GM18517 (cell line): ENCODE results near the gene KCTD21.
A peak's percentile ranks its signal among the peaks of the same experiment; 100 is the strongest.
"Not testable (repeated sequence)": the region's sequence is repeated elsewhere in the genome, so short reads cannot be mapped to it uniquely, and the experiment has no call there.

Source experiments
- ATAC-seq: cut with Tn5 transposase; IDR thresholded peaks from one replicate; pipeline ENCODE4 v1.9.1; 2021; ENCODE audit warnings: mild to moderate bottlenecking, moderate library complexity; ENCODE audit not compliant: unreplicated experiment

Gene KCTD21, protein sequence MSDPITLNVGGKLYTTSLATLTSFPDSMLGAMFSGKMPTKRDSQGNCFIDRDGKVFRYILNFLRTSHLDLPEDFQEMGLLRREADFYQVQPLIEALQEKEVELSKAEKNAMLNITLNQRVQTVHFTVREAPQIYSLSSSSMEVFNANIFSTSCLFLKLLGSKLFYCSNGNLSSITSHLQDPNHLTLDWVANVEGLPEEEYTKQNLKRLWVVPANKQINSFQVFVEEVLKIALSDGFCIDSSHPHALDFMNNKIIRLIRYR

DNA sequence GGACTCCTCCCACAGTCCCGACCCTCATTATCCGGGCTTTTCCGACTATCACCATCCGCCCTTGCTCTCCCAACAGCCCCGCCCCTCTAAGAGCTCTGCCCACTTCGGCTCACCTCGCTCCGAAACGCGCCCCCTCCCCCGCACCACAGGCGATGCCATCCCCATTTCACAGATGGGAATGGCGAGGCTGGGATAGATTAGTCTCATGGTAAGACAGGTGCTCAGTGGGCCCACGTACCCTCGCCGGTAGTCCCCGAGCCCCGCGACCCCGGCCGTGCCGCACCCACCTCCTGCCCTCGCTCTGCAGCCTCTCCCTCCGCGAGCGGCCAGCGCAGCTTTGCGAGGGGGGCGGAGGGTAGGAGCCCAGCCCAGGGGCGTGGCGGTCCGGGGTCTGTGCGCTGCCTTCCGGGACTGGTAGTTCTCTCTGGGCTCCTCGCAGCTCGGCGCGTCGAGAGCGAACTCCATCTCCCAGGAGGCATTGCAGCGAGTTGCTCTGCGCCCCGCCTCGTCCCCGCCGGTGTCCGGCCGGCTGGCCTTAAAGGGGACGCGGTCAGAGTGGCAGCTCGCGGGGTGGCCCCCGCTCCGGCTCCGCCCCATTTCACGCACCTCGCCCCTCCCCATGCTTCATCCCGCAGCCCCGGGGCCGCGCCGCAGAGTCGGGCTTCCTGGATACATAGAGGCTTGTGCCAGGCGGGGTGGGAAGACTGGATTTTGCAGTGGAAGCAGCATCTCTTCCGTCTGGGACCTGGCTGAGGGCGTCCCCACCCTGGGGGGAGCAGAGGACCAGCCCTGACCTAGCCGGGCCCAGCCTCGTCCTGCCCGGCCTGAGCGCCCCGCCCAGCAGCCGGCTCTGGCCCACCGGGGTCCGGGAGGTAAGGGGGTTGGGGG, at the start of gene KCTD21, which contains the start of gene USP35:
KCTD21 (minus strand) TSS at position 341 of the 888 bp plus-strand sequence. CDS start 14,072 bp downstream, outside the sequence.
USP35 (plus strand) TSS at position 634 of the 888 bp plus-strand sequence. CDS start 7,327 bp downstream, outside the sequence.
- peak; percentile 95 for ATAC-seq

DNA sequence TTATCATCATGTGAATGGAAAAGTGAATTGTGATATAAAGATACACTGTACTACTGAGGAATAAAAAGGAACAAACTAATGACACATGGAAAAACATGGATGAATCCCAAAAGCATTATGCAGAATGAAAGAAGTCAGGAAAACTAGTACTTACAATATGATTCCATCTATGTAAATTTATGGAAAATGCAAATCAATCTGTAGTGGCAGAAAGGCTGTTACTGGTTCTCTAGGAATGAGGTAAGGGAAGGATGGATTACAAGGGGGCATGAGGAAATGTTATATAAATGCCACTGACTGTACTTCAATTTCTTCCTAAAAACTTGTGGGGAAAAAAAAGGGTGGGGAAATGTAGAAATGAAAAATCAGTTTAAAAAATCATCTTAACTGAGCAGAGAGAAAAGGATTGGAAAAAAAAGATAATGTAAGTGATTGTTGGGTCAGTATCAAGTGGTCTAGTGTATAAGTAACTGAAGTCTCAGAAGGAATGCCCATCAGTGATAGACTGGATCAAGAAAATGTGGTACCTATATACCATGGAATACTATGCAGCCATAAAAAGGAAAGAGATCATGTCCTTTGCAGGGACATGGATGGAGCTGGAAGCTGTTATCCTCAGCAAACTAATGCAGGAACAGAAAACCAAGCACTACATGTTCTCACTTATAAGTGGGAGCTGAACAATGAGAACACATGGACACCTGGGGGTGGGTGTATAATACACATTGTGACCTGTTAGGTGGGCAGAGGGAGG, 49.0 kb upstream of the KCTD21 start:
- no peak for ATAC-seq

DNA sequence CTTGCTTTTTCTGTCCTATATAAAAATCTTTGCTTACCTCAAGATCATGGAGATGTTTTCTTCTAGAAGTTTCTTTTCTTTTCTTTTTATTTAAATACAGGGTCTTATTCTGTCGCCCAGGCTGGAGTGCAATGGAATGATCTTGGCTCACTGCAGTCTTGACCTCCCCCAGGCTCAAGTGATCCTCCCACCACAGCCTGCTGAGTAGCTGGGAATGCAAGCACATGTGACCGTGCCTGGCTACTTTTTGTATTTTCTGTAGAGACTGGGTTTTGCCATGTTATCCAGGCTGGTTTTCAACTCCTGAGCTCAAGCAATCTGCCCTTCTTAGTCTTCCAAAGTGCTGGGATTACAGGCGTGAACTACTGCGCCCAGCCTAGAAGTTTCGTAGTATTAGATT, 45.6 kb upstream of the KCTD21 start:
- no peak for ATAC-seq

DNA sequence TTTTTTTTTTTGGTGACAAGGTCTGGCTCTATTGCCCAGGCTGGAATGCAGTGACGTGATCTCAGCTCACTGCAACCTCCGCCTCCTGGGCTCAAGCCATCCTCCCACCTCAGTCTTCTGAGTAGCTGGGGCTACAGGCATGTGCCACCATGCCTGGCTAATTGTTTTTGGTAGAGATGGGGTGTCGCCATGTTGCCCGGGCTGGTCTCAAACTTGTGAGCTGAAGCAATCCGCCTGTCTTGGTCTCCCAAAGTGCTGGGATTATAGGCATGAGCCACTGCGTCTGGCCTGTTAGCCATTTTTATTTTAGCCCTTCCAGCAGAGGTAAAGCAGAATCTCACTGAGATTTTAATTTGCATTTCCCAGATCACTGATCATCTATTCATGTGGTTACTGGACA, 44.6 kb upstream of the KCTD21 start:
- not testable (repeated sequence) for ATAC-seq

DNA sequence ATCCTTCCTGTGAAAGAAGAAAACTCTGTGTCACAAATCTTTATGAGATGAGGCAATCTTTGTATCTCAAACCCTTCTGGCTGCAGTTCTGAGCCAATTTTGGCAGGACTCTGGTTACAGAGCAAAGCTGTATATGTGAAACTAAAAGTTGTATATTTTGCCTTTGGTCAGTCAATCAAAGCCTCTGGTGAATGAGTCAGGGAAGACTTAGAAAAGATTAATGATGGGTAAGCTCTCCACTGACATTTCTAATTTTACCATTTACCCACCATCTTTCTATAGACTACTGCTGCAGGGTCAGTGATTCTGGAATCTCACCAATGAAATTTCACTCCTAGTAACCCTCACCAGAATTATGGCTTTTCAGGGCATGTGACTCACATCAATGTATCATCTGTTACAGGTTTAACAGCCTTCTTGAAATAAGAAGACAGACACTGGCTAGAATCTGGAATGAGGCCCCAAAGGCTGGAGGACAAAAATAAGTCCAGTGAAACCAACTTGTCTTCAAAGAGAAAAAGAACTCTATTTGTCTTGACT, 43.6 kb upstream of the KCTD21 start:
- no peak for ATAC-seq

DNA sequence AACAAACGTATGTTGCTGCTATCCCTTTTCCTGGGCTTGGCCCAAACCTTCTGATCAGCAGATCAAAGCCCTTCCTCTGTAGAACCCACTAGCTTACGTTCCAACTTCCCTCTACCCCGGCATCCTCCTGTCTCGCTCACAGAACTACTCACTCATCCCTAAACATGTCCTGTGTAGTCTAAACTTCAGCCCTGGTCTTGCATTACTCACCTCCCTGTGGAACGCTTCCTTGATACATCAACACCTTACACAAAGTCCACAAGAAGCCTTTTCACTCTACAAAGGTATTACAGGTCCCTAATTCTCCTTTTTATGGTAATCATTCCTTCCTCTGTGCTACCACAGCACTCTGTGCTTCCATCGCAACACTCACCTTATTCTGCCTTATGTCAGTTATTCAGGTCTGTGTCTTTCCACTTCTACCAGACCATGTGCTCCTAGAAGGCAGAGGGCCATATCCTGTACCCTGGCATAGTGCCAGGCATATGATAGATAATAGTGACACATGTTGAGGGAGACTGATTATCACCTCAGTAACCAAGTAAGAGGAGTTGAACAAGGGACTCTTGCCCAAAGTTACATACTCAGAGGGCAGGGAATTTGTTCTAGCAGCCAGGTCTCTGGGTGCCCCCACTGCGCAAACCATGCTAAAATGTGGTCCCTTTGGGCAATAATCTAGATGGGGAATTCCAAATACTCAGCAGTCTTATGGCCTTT, 41.9 kb upstream of the KCTD21 start:
- no peak for ATAC-seq

DNA sequence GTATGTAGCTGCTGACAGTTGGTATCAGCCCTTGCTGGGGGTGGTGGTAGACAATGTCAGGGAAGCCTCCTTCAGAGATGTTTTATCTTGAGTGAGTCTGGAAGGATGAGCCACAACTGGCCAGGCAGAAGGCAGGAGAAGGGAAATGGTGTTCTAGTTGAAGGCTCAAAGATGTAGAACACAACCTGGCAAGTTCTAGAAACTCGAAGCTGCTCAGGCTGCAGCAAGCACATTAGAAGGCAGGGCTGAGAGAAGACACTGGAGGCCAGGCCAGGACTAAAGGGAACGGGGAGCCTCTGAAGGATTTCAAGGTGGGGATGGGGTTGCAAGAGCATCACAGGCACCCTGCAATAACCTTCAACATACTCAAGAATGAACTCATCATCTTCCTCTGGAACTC, 40.7 kb upstream of the KCTD21 start:
- no peak for ATAC-seq

DNA sequence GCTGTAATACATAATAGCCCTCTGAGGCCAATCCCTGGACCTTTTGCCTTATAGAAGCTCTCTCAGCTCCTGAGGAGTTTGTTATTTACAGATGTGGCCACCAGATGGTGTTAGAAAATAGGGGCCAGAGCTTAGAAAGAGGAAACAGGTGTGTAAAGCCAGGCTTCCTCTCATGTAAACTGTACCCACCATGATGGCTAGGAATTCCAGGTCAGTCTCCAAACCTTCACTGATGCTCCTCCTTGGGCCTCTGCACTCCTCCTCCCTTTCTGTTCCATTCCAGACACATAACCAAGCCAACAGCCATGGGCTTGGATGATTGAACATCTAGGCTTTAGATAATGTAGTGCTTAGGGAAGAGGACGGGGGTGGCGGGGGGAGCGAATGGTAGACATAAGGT, 40.0 kb upstream of the KCTD21 start:
- peak; percentile 48 for ATAC-seq

DNA sequence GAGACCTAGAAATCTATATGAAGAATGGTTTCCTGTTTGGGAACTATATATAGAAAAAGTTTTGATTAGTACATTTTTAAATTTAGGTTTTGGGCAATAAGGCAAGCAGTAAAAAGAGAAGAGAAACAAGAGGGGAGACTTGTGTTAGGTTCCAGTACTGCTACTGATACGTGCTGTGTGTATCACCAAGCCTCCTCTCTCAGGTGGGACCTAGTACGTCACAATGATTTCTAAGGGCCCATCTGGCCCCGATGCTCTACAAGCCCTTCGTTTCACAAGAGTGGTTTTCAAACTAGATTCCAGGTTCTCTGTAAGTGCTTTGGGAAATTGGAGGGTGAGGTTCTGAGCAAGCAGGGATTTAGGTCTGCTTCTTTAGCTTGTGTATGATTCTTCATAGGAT, 39.5 kb upstream of the KCTD21 start:
- no peak for ATAC-seq

DNA sequence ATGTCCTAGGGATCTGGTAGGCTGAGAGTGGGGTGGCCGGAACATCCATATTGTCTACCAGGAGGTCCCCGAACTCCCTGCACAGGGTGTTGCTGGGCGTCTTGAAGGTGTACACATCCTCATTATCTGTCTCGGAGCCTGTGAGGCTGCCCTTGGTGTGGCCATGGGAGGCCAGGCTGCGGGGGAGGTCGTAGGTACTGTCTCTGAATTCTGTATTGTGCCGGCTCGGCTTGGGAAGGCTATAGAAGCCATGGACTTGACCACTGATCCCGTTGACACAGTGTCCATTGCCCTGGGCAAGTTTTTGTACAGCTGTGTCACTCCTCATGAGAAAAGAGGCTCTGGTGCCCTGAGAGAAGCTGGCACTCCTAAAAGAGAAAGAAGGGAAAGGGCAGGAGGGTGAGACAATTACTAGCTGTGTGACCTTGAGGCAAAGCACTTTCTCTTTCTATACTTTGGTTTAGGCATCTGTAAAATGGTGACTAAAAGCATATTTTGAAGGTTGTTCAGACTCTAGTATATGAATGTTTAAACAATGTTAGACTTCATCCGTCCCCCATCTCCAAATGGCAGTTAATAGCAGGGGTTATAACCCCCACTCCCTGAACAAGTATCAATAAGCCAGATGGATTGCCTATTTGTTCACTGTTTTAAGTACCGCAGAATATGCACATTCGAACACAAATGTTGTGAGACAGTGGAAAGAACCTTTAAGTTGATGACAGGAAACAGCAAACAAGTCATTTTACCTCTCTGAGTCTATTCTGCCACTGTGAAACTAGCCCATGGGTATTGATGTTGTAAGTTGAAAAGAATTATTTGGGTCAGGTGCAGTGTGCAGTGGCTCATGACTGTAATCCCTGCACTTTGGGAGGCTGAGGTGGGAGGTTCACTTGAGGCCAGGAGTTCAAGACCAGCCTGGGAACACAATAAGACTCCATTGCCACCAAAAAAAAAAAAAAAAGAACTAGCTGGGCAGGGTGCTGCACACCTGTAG, 38.6 kb upstream of the KCTD21 start:
- no peak for ATAC-seq

DNA sequence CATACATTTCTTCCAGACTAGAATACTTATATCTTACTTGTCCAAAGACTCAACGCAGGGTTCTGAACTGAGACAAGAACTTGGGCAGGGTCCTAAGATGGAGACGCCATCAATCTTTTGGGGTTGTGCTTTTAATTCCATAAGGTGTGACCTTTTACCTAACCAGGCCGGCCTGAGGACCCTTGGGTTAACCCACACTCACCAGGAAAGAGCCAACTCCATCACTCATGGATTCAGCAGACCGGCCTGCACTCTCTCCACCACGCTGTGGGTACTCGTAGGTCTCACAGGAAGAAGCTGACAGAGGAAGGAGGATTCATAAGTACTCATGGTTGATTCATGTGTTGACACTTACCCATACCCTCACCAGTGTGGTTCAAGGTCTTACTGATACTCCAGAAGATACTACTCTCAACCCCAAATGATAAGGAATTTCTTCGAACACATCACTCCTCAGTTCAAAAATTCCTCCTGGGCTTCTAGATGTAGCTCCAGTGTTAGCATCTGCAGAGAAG, 36.5 kb upstream of the KCTD21 start:
- no peak for ATAC-seq

DNA sequence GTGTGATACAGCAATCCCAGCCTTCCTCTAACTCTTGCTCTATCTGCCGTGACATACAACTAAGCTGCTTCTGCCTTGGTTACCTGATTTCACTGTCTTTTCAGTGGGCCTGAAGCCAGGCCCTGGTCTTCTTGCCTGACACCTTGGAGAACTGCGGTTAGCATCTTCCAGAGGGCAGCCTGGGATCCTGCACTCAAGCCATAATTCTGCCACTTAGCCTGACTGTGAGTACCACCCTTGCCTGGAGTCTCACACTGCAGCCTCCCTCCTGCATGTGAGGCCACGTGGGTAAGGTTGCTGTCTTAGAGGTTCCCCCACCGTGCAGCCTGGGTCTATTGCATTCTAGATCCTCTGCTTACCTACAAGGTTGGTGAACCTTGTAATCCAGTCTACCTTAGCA, 36.1 kb upstream of the KCTD21 start:
- ATAC-seq = no peak

DNA sequence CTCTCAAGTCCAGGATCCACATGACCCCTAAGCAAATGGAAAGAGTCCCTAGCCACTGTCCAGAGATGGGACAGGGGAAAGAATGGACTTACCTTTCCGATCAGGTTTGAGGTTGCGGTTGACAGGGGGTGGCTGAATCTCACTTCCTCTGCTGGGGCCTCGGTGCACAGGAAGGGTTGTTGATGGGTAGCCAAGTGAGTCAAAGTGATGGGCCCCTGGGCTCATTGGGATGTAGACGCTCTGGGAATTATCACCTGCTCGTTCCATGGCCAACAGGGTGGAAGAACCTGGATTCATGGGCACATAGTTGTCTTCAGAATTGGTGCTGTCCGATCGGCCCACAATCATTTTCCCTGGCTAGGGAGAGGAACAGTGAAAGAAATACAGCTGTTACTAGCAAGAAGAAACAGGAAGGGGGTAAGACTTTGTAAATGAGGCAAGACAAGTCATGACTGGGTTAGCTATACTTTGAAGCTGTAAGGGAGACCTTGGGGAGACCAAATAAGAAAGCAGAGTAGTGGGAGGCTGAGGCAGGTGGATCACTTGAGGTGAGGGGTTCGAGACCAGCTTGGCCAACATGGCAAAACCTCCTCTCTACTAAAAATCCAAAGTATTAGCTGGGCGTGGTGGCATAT, 35.0 kb upstream of the KCTD21 start:
- ATAC-seq = peak; percentile 76

DNA sequence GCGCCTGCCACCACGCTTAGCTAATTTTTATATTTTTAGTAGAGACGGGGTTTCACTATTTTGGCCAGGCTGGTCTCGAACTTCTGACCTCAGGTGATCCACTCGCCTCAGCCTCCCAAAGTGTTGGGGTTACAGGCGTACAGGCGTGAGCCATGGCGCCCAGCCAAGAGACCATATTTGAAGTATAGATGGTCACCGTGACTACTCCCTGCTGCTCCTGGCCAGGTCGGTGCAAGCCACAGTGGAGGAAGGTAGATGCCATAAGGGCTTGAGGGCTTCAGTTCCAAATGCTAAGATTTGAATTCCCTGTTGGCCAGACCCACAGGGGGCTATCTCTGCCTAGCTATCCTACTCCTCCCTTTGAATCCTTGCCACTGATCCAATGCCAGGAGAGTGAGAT, 34.3 kb upstream of the KCTD21 start:
- ATAC-seq = not testable (repeated sequence)

DNA sequence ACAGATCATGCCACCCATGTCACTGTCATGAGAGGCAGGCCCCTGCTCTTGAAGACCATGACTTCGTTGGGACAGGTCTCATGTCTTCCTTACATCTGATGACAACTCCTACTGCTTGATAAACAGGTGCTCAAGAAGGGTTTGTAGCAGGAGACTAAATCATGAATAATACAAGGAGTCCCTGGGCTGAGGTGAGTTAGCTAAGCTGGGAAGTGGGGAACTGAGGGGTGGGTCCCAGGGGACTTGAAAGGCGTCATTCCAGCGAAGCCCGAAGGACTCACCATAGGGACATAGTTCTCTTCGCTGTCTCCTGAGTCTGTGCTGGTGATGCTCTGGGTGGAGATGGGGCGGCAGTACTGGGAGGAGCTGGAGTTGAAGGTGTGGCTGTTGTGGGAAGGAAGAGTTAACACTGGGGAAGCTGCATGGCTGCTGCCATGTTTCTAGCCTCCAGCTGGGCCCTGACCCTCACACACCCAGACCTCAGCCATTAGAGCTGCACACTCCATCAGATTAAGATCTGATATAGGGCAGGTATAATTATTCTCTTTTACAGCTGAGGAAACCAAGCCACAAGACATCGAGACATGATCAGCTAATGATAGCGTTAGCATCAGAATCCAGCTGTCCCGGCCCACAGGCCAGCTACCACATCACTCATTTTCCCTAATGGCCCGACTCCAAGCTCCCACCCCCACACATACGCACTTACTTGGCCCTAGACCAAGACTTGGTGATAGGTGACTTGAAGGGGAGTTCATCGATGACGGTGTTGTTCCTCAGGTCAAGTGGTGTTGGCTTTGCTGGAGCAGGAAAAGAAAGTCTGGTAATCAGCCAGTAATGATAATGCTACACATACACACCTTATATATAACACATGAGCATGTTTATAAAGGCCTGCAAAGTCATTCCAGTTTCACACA, 33.2 kb upstream of the KCTD21 start:
- no peak for ATAC-seq

DNA sequence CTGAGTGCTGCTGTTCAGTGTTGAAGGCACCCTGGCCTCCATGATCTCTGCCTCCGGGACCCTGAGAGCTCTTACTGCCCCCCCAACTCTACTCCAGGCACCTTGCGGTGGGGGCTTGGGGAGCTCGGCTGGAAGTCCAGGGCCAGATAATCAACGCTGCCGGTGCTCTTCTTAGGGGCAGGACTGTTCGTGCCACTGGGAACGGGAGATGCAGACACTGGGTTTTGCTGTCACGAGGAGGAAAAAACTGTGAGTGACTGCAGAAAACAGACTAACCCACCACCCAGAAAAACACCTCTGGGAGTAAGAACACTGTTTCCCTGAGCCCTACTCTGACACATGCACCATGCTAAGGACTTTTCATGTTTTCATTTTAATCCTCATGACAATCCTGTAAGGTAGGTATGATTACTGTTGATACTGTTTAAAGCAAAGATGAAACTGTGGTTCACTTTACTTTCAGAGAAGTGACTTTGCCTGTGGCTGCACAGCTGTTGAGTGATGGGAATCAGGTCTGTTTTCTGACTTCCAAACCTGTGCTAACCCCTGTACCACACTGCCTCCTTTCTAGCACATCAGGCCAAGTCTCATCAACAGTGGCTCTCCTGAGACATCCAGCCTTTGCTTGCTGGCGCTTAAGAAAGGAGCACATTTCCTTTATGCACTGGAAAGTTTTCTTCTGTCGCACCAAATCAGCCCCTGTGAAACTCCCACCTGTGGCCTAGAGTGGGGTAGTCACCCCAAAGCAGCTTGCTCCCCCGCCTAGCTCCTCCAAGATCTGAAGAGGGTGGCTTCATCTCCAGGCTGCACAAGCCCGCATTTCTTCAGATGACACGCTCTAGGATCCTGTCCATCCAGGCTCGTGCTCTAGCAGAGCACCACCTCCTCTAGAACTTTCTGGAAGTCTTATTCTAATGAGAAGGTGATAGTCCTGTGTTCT, 32.1 kb upstream of the KCTD21 start:
- ATAC-seq = no peak
